GM23248 (cell line): Measurements from ENCODE around the gene PLEKHM2.

Source experiments
- EZH2 ChIP-seq: fragments of 200-600 bp; sonication (generic); IDR thresholded peaks from 2 replicates; pipeline ENCODE4 v1.6.1; 2018; ENCODE audit warnings: antibody characterized with exemption, mild to moderate bottlenecking; ENCODE audit not compliant: insufficient read depth, poor library complexity, severe bottlenecking
- EZH2phosphoT487 ChIP-seq: fragments of 200-600 bp; sonication (generic); IDR thresholded peaks from 2 replicates; pipeline ENCODE4 v1.6.1; 2018; ENCODE audit warnings: antibody characterized with exemption, moderate library complexity, mild to moderate bottlenecking, low read depth; ENCODE audit not compliant: insufficient read depth

- TF ChIP-seq EZH2: no peak
- TF ChIP-seq EZH2phosphoT487: no peak
Measured at GRCh38 chr1:15671430-15671829, 12.7 kb upstream of the PLEKHM2 start.
